NCI-H748 treated with DMSO at 0.1 percent for 48 hours (cell line): ENCODE measurements around the gene SPDEF.

Experiments used
- DNase-seq: peaks from one replicate; lab custom pipeline; 2025; lab: John Stamatoyannopoulos, UW

SPDEF gene

DNA sequence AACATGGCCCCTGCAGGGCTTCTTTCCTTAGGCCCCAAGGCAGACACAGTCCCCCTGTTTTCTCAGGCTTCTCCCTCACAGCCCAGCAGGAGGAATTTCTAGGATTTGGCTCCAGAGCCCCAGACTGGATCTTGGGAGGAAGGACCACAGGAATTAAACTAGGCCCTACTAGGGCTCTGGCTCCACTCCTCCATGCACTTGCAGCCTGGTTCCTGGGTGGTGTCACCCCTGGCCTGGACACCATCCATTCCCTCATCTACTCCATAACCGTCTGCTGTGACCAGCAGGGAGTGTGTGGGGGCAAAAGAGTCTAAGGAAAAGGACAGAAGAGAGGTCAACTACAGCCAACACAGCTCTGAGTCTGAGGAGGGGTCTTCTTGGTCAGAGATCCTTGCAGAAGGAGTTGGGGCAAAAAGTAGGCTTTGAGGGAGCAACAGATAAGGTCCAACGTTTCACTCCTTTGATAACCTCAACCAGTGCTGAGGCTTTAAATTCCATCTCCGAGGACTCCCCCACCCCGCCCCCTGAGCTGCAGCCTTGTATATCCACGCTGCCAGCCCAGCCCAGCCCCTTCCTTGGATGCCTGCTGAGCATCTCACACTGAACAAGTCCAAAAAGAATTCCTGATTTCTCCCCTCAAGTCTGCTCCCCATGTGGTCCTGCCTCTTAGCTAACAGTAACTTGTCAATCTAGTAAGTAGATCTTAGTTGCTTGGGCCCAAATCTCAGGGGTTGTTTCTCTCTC is 27.9 kb upstream of the SPDEF start:
- no peak for DNase-seq

DNA sequence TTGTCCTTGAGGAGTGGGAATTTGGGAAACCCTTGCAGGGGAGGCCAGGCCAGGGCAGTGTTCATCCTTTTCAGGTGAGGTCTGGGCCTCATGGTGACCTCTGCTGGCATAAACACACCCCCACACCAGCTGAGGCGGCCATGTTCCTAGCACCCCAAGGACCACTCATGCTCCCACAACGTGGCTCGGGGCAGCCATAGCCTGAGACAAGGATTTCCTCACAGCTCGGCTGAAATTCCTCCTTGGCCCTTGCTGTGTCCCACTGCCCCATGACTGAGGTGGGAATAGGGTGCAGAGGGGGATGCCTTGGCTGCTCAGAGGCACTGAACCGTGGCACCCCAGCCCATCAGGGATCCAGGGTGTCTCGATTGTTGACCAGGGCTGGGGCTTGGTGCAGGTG is 27.3 kb upstream of the SPDEF start:
- no peak for DNase-seq

DNA sequence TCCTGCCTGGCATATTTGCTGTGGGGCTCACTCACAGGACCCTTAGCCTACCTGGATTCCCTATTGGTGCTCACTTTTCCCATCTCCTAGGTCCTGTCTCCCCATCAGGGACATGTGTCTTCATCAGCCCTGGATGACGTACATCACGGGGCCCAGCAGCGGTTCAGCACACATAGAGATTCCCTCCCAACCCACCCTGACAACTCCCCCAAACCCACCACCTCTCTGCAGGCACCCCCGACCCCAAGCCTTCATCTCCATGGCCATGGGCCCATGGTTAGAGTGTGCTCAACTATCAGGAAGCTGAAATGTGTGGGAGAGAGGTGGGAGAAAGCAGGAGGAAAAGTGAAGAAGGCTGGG is 25.4 kb upstream of the SPDEF start:
- DNase-seq = no peak

DNA sequence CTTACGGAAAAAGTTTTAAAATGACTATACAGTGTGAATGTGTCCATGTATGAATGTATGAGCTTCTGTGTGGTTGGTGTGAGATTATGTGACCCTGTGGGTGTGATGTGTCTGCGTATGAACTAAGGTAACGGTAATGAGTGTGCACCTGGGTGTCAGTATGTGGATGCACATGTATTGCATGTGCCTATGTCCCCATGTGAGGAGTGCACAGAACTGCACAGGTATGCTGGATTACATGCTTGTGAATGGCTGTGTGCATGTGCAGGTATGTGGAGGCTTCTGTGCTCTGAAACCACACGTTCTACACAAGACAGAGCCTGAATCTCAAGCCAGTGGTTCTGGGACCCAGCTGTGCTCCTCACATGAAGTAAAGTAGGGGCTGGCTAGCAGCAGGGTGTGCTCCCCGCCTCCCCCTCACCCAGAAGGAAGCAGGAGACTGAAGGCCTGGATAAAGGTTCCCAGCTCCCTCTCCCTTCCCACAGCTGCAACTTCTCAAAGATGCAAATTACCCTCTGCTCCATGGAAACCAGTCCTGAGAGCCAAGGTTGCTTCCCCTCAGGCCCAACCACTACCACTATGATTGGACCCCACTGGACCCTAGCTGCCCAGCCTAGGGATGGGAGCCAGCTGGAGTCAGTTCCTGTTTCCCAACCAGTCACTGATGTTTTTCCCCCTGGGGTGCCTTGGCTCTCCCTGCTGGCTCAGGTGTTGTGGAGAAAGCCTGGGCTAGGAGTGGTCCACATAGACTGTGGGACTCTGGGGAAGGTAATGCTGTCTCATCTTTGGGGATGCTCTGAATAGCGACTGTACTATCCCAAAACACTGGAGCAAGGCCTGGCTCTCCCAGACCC is 24.8 kb upstream of the SPDEF start:
- no peak for DNase-seq

DNA sequence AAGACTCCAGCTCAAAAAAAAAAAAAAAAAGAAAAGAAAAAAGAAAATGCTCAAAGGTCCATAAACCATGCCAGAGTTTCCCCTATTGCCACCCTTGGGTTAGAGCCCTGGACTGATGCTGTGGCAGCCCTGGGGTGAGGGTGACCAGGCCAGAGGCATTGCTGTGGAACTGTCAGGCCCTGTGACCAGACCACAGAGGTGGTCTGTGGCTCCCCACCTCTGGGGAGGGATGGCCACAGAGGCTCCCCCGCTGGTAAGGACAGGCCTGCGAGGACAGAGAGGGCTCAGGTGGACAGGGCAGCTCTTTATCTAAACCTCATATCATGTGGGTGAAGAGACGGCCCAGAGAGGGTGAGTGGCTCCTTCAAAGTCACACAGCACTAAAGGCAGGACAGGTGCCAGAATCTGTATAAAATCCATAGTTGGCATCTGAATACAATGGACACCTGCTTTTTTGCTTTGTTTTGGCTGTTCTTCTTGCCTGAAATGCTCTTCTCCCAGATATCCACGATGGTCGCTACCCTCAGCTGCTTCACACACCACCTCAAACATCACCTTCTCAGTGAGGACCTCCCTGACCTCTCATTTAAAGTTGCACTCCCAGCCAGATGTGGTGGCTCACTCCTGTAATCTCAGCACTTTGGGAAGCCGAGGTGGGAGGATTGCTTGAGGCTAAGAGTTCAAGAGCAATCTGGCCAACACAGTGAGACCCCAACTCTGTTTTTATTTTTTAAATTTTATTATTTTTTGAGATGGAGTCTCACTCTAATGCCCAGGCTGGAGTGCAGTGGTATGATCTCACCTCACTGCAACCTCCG is 22.5 kb upstream of the SPDEF start:
- DNase-seq = no peak

DNA sequence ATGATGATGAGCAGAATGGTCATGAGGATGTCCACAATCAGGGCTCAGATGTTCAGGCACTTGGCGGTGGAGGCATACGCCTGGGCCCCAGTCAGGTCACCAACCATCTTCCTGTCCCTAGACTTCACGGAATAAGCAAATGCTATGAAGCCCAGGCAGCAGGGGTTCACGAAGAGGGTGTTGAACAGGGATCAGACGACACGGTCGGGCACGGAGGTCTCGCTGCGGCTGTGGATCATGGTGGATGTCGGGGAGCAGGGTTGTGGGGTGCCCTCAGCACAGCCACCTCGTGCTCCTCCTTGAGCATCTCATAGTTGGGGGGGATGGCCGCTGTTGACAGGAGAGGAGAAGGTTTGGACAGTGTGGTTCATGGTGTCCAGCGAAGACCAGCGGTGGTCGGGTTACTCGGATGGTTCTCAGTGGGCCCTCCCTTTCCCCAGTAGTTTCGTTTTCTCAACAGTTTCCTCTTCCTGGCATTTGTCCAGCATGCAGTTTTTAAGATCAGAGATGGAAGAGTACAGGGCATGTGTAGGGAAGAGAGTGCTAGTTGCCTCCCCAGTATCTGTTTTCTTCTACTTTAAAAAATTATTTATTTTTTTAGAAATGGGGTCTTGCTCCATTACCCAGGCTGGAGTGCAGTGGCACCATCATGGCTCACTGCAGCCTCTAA is 20.3 kb upstream of the SPDEF start:
- DNase-seq = no peak

DNA sequence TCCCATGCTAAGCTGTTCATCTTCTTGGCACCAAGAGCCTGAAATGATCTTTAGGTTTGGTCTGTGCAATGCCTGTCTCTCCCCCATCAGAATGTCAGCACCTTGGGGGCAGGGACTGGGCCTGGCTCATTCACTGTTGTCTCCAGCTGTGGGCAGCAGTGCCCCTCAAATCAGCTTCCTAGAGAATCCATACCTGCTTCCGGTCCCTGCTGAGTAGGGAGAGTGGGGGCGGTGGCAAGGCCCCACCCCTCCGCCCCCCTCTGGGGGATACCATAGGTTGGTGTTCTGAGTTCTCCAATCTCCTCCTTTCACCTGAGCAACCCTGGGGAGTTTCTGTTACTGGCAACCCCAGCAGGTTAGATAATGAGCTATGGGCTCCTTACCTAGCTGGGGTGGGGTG is 19.2 kb upstream of the SPDEF start:
- no peak for DNase-seq

DNA sequence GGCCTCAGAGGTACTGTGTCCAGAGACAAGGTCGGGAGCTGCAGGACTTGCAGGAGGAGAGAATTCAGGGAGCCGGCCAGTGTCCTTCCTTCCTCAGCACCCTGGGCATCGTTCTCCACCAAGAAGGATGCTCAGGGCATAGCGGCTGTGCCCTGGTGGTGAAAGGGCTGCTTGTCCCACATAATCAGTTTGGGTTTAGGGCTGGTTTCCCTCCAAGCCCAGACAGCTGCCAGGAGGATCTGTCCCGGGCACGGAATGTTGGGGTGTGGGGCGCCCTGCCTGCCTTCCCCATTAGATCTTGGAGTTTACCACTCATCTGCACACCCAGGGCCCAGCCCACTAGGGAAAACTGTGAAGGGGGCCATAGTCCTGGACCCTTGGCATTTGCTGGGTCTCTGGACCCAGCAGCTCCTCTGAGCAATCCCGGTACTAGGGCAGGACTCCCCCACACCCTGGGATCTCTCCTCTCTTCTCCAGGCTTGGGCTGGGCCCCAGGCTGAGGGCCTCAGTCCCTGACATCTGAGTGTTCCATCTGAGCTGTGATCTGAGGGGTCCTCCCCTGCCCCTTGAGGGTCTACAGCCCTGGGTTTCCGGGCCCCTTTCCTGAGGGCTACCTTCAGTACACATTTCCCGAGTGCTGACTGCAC is 18.6 kb upstream of the SPDEF start:
- DNase-seq = no peak

DNA sequence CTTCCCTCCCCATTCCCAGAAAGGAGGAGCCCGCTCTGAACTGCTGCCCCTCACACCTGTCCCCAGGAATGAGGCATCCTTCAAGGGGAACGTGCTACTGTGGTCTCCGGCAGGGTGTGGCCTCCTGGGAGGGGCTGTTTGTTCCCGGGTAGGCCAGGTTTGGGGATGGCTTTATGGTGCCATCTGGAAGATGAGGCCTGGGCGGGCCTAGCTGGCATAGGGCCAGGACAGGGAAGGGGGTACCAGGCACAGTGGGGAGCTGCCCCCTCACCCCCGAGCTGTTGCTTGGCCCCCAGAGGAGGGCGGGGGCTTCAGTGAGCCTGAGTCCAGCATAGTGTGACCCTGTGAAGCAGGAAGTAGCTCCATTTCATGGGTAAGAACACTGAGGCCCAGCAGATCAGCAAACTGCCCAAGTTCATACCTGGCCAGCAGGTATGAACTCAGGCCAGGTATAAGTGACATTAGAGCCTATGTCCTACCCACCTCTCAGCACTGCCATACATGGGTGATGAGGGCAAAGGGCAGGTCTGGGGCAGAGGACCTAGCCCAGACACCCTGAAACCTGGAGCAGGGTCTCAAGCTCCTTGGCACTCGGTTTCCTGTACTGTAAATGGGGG is 17.5 kb upstream of the SPDEF start:
- no peak for DNase-seq

DNA sequence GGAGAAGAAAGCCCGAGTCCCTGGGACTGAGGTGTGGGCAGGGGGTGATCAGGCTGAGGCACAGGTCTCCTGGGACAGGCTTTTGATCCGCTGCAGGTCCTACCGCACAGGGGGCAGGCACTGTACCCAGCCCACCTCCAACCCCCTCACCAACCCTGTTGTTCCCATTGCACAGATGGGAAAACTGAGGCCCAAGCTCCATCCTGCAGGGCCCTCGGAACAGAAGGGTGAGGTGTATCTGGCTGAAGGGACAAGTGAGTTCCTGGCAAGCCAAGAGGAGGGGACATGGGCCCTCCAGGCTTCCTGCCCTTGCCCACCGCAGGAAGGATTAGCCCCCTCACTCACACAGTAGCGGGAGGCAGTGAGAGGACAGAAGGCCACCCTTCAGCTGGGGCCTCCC is 16.5 kb upstream of the SPDEF start:
- no peak for DNase-seq

DNA sequence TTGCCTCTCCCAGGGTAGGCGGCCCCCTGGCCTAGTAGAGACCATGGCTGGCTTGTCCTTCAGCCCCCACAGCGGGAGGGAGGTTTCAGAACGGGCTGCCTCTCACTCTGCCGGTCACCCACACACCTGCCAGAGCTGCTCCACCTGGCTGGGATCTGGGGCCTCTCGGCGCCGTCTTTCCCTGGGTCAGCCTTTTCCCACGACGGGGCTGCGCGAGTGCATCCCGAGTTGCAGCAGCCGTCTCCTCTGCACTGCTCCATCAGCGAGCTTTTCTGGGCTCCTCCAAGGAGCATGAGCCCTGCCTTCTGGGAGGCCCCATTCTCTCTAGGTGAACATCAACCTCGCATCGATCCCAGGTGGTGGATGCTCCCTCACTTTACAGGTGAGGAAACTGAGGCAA is 15.9 kb upstream of the SPDEF start:
- DNase-seq = no peak

DNA sequence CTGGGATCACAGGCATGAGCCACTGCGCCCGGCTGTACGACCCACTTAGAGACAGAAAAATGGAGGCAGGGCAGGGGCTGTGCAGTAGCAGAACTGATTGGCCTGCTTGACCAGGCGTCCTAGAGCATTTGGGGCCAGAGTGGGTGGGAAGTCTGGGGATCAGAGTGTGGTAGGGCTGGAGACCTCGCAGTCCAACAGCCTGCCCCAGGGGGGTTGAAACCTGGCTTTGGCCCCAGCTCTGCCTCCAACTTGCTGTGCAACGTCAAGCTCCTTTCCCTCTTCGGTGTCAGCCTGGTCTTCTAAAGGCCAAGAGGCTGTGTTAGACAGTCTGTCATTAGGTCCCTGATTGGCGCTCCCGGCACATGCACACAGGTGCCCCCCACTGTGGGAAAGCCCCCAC is 15.3 kb upstream of the SPDEF start:
- no peak for DNase-seq

DNA sequence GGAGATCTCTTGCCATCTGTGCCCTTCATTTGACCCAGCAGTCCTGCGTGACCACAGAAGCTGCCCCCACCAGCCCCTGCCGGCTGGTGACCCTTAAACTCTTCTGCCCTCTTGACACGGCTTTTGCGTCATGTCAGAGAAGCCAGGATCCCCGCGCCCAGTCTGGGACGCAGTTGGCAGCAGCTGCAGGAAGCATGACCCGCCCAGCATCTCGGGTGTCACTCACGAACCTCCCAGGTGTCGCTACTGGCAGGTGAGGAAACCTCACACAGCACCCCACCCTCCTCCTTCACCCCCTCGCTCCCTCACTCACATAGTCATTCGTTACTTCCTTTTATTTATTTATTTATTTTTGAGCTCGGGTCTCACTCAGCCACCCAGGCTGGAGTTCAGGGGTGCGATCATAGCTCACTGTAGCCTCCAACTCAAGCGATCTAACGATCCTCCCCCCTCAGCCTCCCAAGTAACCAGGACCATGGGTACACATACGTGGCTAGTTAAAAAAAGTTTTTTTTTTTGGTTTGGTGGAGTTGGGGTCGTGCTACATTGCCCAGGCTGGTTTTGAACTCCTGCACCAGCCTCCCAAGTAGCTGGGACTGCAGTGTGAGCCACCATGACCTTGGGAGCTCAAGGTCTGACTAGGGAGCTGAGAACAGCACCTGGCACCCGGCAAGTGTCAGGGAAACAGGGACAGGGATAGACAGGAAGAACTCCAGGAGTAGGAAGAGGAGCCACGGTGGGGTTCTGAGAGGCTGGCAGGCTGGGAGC is 14.1 kb upstream of the SPDEF start:
- DNase-seq = no peak

DNA sequence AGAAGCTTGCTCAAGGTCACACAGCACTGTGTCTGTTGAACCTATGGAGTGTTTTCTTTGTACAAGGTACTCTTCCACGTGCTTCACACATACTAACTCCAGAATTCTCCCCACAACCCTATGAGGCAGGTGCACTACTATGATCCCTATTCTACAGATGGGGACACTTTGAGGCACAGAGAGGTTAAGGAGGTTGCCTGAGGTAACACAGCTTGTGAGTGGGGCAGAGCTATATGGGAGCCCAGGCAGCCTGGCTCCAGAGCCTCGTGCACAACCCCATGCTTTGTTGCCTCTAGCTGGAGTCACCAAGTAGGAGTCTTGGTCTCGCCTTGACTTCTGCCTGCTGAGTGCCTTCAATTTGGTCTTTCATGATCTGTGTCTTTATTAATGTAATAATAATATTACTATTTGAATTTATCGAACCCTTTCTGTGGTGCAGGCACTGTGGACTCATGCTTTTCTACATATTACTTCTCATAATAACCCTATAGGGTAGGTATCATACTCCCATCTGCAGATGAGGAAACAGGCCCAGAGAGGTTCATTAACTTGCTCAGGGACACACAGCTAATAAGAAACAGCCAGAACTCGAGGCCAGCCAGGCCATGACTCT is 13.3 kb upstream of the SPDEF start:
- DNase-seq = no peak

DNA sequence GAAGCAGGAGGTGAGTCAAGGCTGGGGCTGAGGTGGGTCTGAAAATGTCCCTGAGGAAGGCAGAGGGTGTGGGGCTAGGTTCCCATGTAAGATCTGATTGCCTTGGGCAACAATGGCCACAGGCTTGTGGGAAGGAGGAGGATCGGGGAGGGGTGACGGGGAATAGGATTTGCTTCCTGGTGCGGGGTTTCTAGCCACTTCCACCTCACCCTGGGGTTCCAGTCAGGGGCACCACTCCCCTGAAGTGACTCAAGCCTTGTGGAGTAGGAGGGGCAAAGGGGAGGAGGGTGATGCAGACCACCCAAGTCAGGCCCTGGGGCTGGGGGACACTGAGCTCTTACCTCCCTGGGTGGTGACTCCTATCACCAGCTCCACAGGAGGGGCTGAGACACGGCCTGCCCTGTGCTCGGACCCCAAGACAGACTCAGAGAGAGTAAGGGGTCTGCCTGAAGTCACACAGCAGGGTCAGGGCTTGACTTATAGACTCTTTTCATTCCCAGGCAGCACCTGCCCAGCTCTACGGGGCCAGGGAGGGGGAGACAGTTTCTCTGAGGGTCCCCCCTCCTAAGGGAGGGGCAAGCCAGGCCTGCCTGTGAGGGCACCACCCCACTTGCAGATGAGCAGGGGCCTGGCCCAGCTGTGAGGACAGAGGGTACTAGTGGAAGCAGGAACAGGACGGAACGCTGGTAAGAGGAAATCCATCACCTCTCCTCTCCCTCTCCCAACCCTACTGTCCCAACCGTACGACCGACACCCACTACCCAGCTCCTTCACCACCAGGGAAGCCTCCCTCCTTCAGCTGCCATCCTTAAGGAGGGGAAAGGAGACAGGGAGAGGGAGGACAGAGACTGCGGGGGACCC is 12.4 kb upstream of the SPDEF start:
- no peak for DNase-seq

DNA sequence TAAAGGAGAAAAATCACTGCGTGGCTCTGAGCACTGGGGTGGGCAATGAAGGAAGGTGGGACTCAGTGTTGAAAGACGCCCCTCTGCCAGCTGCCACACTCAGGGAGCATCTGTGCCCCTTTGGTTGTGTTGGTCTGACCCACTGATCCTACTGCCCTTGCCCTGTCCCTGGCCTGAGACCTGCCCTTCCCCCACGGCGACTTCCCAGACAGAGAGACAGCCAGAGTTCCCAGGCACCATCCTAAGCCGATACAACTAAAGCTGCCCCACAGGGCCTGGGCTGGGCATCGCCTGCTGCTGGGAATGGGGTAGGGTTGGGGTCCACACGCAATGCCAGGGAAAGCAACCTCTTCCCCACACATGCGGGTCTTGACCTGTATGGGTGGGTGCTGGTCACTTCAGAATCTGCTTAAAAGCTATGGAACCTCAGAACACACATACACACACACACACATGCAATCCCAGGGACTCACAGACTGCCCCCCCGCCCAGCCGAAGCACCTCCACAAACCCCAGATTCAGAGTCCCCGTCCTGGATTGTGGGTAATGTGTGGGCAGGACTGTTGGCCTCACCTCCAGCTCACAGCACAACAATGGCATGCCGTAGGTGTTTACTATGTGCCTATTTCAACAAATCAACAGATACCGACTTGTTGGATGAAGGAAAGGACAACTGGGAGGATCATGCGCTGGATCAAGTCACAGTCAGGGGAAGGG is 10.9 kb upstream of the SPDEF start:
- DNase-seq = no peak

DNA sequence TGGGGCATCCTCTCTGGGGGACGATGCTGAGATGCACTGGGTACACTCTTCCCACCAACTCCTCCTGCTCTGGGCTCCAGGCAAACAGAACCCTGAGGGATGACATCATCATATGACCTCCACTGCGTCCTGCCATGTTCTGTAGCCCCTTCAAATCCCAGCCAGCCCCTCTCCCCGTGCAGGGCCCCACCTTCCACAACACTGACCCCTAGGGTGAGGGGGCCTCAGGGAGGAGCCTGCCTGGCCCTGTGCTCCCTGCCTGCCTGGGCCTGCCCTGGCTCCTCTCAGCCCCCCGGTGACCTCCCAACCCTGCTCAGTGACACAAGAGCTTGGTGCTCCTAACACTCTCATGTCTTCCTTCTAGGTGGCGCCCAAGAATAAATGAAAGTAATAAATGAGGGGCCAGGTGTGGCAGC is 9.6 kb upstream of the SPDEF start:
- DNase-seq = no peak

DNA sequence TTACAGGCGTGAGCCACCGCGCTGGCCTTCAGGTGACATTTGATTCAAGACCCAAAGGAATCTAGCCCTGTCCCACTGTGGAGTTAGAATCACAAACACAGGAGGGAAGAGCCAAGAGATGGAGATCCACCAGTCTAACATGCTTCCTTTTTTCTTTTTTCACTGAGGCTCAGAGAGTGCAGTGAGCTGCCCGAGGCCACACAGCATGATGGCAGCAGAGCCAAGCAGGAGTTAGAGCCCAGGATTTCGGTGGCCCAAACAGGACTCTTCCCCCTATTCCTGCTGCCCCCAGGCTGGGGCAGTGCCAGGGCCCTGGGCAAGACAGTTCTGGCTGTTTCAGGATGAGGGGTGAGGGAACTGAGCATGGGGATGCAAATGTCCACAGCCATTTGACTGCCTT is 8.1 kb upstream of the SPDEF start:
- DNase-seq = no peak

DNA sequence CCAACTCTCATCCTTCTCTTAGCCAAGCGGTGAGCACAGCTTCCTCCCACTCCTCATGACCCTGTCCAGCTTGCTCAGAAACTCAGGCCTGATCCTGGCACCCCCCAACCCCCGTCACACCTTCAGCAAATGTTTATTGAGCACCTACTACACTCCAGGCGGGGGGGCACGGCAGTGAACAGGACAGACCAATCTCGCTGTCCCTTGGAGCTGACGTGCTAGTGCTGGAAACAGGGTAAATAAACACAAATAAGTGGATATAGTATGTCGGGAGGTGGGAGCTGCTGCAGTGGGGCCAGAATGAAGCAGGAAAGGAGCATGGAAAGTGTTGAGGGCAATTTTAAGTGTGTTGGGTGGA is 7.4 kb upstream of the SPDEF start:
- DNase-seq = no peak
